ENCODE results near the gene SDHAF2. TPM values are rescaled to one million over a fixed set of nuclear protein-coding genes. Genes with fewer than 3 reads are reported as not detected.

The SDHAF2 gene
- total and polyA plus RNA-seq, 2 of the 13 experiments (the other 11 are each of a cell fraction or from before 2014, with no cell fraction given): 44.2 to 70.4 TPM

- no peak for TF ChIP-seq DPF2 (CRISPR knock-in tag; IDR thresholded peaks at IDR 0.05; ENCODE audit: borderline replicate concordance, low read depth)
- peak; percentile 33; the same call in 1 of the 2 replicates for TF ChIP-seq PCBP1 (IDR thresholded peaks at IDR 0.05; ENCODE audit: borderline replicate concordance, low read depth, low read length)
- TF ChIP-seq HES4 (CRISPR knock-in tag; IDR thresholded peaks at IDR 0.05; ENCODE audit: borderline replicate concordance): peak; percentile 39; the same call in 1 of the 2 replicates
- TF ChIP-seq NR2F2 (IDR thresholded peaks at IDR 0.05; ENCODE audit: borderline replicate concordance, low read depth): no peak; the same call in 1 of the 2 replicates
- TF ChIP-seq ZNF773 (CRISPR knock-in tag; IDR thresholded peaks at IDR 0.05; ENCODE audit: borderline replicate concordance): peak; percentile 39; the same call in 1 of the 2 replicates
- TF ChIP-seq ZNF331 (CRISPR knock-in tag; IDR thresholded peaks at IDR 0.05): no peak; the same call in none of the 2 replicates
- TF ChIP-seq NR0B2 (CRISPR knock-in tag; IDR thresholded peaks at IDR 0.05): peak; percentile 30; the same call in 1 of the 2 replicates
- TF ChIP-seq ZNF558 (CRISPR knock-in tag; IDR thresholded peaks at IDR 0.05; ENCODE audit: borderline replicate concordance): peak; percentile 85; the same call in 1 of the 2 replicates
- TF ChIP-seq, protein P1, sequence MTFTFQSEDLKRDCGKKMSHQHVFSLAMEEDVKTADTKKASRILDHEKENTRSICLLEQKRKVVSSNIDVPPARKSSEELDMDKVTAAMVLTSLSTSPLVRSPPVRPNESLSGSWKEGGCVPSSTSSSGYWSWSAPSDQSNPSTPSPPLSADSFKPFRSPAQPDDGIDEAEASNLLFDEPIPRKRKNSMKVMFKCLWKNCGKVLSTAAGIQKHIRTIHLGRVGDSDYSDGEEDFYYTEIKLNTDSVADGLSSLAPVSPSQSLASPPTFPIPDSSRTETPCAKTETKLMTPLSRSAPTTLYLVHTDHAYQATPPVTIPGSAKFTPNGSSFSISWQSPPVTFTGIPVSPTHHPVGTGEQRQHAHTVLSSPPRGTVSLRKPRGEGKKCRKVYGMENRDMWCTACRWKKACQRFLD (CRISPR knock-in tag; IDR thresholded peaks at IDR 0.05; ENCODE audit: borderline replicate concordance): peak; percentile 96; the same call in 1 of the 2 replicates
- TF ChIP-seq ZNF713 (CRISPR knock-in tag; IDR thresholded peaks at IDR 0.05): no peak
- TF ChIP-seq ARID4A (CRISPR knock-in tag; IDR thresholded peaks at IDR 0.05; ENCODE audit: borderline replicate concordance): peak; percentile 94; the same call in 1 of the 2 replicates
- TF ChIP-seq, protein P2, sequence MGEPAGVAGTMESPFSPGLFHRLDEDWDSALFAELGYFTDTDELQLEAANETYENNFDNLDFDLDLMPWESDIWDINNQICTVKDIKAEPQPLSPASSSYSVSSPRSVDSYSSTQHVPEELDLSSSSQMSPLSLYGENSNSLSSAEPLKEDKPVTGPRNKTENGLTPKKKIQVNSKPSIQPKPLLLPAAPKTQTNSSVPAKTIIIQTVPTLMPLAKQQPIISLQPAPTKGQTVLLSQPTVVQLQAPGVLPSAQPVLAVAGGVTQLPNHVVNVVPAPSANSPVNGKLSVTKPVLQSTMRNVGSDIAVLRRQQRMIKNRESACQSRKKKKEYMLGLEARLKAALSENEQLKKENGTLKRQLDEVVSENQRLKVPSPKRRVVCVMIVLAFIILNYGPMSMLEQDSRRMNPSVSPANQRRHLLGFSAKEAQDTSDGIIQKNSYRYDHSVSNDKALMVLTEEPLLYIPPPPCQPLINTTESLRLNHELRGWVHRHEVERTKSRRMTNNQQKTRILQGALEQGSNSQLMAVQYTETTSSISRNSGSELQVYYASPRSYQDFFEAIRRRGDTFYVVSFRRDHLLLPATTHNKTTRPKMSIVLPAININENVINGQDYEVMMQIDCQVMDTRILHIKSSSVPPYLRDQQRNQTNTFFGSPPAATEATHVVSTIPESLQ (CRISPR knock-in tag; conservative IDR thresholded peaks at IDR 0.05): no peak
- TF ChIP-seq PAX8 (CRISPR knock-in tag; IDR thresholded peaks at IDR 0.05; ENCODE audit: borderline replicate concordance): no peak
- TF ChIP-seq KMT2A (CRISPR knock-in tag; IDR thresholded peaks at IDR 0.05): peak; percentile 90
- TF ChIP-seq PHB2 (IDR thresholded peaks at IDR 0.05; ENCODE audit: partially characterized antibody): no peak
- peak; percentile 91 for TF ChIP-seq POLR2AphosphoS5 (IDR thresholded peaks at IDR 0.05; ENCODE audit: low read depth, low read length)
- TF ChIP-seq REPIN1 (CRISPR knock-in tag; IDR thresholded peaks at IDR 0.05; ENCODE audit: borderline replicate concordance, low read depth): peak; percentile 74
- TF ChIP-seq MAFK (conservative IDR thresholded peaks at IDR 0.05 in 1 of 2, IDR thresholded peaks at IDR 0.05 in 1 of 2; ENCODE audit: low read length in 2 of 2): no peak
- no peak; the same call in 1 of the 2 replicates for TF ChIP-seq ZNF678 (CRISPR knock-in tag; IDR thresholded peaks at IDR 0.05)
- TF ChIP-seq NCOA2 (CRISPR knock-in tag; IDR thresholded peaks at IDR 0.05): no peak
- TF ChIP-seq ZMAT3 (CRISPR knock-in tag; conservative IDR thresholded peaks at IDR 0.05): peak; percentile 74; the same call in 1 of the 2 replicates
Observed at GRCh38 chr11:61429691-61430582, at the start of gene SDHAF2, which contains the start of gene CPSF7 (continued).
